ENCODE results near the gene VAC14. TPM values are rescaled to one million over a fixed set of nuclear protein-coding genes. Genes with fewer than 3 reads are reported as not detected.

The VAC14 gene
- polyA plus RNA-seq, 2 of the 4 experiments (the other 2 are of a cell fraction) = 25.3 to 27.0 TPM

DNA sequence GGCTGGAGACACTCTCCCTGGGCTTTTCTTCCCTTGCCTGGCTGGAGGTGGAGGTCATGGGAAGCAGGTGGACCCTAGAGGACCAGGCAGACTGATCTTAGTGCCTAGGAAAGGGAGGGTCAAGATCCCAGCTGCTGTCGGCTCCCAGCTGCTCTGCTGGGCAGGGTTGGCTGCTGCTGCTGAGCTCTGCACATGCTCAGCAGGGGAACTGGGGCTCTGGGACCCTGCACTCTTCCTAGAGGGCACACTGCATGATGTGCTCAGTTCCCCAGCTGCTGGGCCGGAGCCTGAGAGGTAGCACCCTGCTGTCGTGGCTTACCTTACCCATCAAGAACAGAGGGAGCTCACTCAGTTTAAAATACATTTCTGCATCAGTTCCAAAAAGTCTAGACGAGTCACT lies 34.3 kb downstream of the VAC14 start:
- peaks cover 34% of the 10 kb centered on the region for H3K4me1 ChIP-seq
- FAIRE-seq = no peak
- H3K4me3 ChIP-seq = no peak overlapping the region
- no peaks in the 10 kb centered on the region for H3K9me3 ChIP-seq
- 94% methylated on average over 4 of the region's 4 CpGs for WGBS (ENCODE audit: missing lambda C conversion rate)
- no peak overlapping the region for H3K4me2 ChIP-seq
- TF ChIP-seq ZSCAN20 (CRISPR knock-in tag; IDR thresholded peaks at IDR 0.05) (no peak), CBX8 (IDR thresholded peaks at IDR 0.05) (no peak), ZNF302 (CRISPR knock-in tag; IDR thresholded peaks at IDR 0.05) (no peak), BCL3 (IDR thresholded peaks at IDR 0.05) (no peak), HES2 (IDR thresholded peaks at IDR 0.05) (no peak), JUNB (IDR thresholded peaks at IDR 0.05) (no peak), CTCF (IDR thresholded peaks at IDR 0.05) (no peak), HOXA7 (CRISPR knock-in tag; IDR thresholded peaks at IDR 0.05) (no peak), E2F6 (IDR thresholded peaks at IDR 0.05; ENCODE audit: borderline replicate concordance, low read depth) (no peak), RFX5 (IDR thresholded peaks at IDR 0.05) (no peak), NR3C1 (IDR thresholded peaks at IDR 0.05) (no peak), CBX2 (IDR thresholded peaks at IDR 0.05; ENCODE audit: borderline replicate concordance, low read depth) (no peak), TFCP2L1 (CRISPR knock-in tag; IDR thresholded peaks at IDR 0.05) (no peak), GATA3 (IDR thresholded peaks at IDR 0.05; ENCODE audit: borderline replicate concordance) (no peak), EP300 (IDR thresholded peaks at IDR 0.05) (no peak)
- ChIA-PET POLR2A (no interaction called here), CTCF (interaction anchor here (0.7 to 17.5 kb wide), 5 partner anchors 8 to 114 kb away, joined by 3 to 463 read pairs (median 5); partner anchors contain the start of gene MTSS2)
- H3K27ac ChIP-seq = no peak overlapping the region
- no peak for ATAC-seq
- no peak for DNase-seq (ENCODE audit: low read depth in 1 of 2, low spot score in 1 of 2)

DNA sequence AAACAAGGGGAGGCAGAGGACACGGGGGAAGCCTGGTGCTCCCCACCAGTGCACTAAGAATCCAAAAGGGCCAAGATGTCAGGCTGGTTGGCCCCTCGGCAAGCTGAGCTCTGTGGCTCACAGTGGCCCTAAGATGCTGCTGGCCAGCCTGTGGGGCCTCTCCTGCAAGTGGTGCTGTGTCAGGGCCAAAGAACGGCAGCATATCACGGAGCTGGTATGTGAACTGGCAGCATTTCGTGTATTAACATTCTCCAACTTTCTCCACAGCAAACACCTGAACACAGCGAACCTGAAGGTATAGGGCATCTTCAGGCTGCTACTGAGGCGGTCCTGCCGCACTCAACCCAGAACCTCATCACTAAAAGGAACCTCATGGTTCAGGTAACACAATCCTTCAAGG lies 34.8 kb downstream of the VAC14 start:
- no peak for TF ChIP-seq RCOR1 (IDR thresholded peaks at IDR 0.05; ENCODE audit: low read depth, low read length)
- TF ChIP-seq, protein P1, sequence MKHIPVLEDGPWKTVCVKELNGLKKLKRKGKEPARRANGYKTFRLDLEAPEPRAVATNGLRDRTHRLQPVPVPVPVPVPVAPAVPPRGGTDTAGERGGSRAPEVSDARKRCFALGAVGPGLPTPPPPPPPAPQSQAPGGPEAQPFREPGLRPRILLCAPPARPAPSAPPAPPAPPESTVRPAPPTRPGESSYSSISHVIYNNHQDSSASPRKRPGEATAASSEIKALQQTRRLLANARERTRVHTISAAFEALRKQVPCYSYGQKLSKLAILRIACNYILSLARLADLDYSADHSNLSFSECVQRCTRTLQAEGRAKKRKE (CRISPR knock-in tag; IDR thresholded peaks at IDR 0.05; ENCODE audit: low read depth) = no peak
- no peak for TF ChIP-seq BHLHE40 (IDR thresholded peaks at IDR 0.05; ENCODE audit: low read depth, low read length)
- TF ChIP-seq RFX5 (IDR thresholded peaks at IDR 0.05) = no peak
- no peak for TF ChIP-seq FOSB (CRISPR knock-in tag; IDR thresholded peaks at IDR 0.05)
- no peak for TF ChIP-seq CBX2 (IDR thresholded peaks at IDR 0.05; ENCODE audit: borderline replicate concordance, low read depth)
- no peak for TF ChIP-seq MAZ (IDR thresholded peaks at IDR 0.05; ENCODE audit: borderline replicate concordance, low read depth, low read length)
- no peak for TF ChIP-seq TP53 (CRISPR knock-in tag; IDR thresholded peaks at IDR 0.05)
- TF ChIP-seq RNF2 (IDR thresholded peaks at IDR 0.05; ENCODE audit: borderline replicate concordance, low read depth) = no peak
- TF ChIP-seq RAD21 (conservative IDR thresholded peaks at IDR 0.05 in 1 of 2, IDR thresholded peaks at IDR 0.05 in 1 of 2) = no peak
- no peak for TF ChIP-seq JUNB (IDR thresholded peaks at IDR 0.05)
- Histone ChIP-seq H3K4me2 (no peak overlapping the region), H3K4me3 (no peak overlapping the region), H3K27ac (no peak overlapping the region), H3K9me3 (no peaks in the 10 kb centered on the region), H3K4me1 (peaks cover 34% of the 10 kb centered on the region)
- no peak for DNase-seq (ENCODE audit: low read depth in 1 of 2, low spot score in 1 of 2)
- no peak for FAIRE-seq
- no peak for ATAC-seq
- 91% methylated on average over 8 of the region's 8 CpGs for WGBS (ENCODE audit: missing lambda C conversion rate)
- POLR2A ChIA-PET = no interaction called here
- CTCF ChIA-PET = interaction anchor here (0.7 to 17.5 kb wide), 8 partner anchors 7 to 845 kb away, joined by 3 to 463 read pairs (median 3); partner anchors contain the start of gene MTSS2

All from A549 (cell line).